Right renal cortex interstitium (tissue), 3 donors: ENCODE measurements around the gene DDR2. TPM values are rescaled to one million over a fixed set of nuclear protein-coding genes. Genes with fewer than 3 reads are reported as not detected.

Source experiments
- DNase-seq, 3 donors: peaks; one replicate each; pipeline ENCODE4 v3.0.0-alpha.2; 2013; ENCODE audit warnings: low read depth in 3 of 3, low spot score in 2 of 3
- polyA plus RNA-seq, 3 donors: library from polyadenylated mRNA; unstranded; fragments of 120-200 nt; gene quantifications; one replicate each; pipeline ENCODE4 v1.2.1, GENCODE V29; 2013; ENCODE audit not compliant: insufficient read length in 3 of 3

Gene DDR2
- polyA plus RNA-seq, 3 donors = 19.5 to 22.7 (median 22.6) TPM

GRCh38 chr1:162694911-162695310, 62.6 kb downstream of the DDR2 start:
- DNase-seq = no peak

GRCh38 chr1:162695687-162696086, 63.4 kb downstream of the DDR2 start:
- DNase-seq = no peak

- DNase-seq = peak; percentile 86 to 89 (median 89)
Measured at GRCh38 chr1:162696286-162696862, 64.1 kb downstream of the DDR2 start.

- no peak for DNase-seq
Measured at GRCh38 chr1:162697140-162697895, 65.1 kb downstream of the DDR2 start.

GRCh38 chr1:162699366-162699765, 67.1 kb downstream of the DDR2 start:
- no peak for DNase-seq

- DNase-seq = no peak
Measured at GRCh38 chr1:162700131-162700530, 67.9 kb downstream of the DDR2 start.

- DNase-seq = no peak
Measured at GRCh38 chr1:162701286-162701685, 69.0 kb downstream of the DDR2 start.

- DNase-seq = no peak
Measured at GRCh38 chr1:162702628-162703027, 70.4 kb downstream of the DDR2 start.

GRCh38 chr1:162703708-162704107, 71.4 kb downstream of the DDR2 start:
- no peak for DNase-seq

GRCh38 chr1:162704673-162705424, 72.6 kb downstream of the DDR2 start:
- no peak for DNase-seq

- no peak for DNase-seq
Measured at GRCh38 chr1:162706003-162706402, 73.7 kb downstream of the DDR2 start.

- DNase-seq = no peak
Measured at GRCh38 chr1:162706606-162707005, 74.3 kb downstream of the DDR2 start.

GRCh38 chr1:162708286-162708685, 76.0 kb downstream of the DDR2 start:
- DNase-seq = no peak

GRCh38 chr1:162709132-162709860, 77.0 kb downstream of the DDR2 start:
- DNase-seq = no peak

- DNase-seq = no peak
Measured at GRCh38 chr1:162709870-162710269, 77.6 kb downstream of the DDR2 start.

- no peak for DNase-seq
Measured at GRCh38 chr1:162710345-162710744, 78.1 kb downstream of the DDR2 start.

GRCh38 chr1:162710780-162711465, 78.7 kb downstream of the DDR2 start:
- no peak for DNase-seq

GRCh38 chr1:162712317-162713029, 80.2 kb downstream of the DDR2 start:
- no peak for DNase-seq

- DNase-seq = no peak
Measured at GRCh38 chr1:162716123-162716522, 83.9 kb downstream of the DDR2 start.

GRCh38 chr1:162716552-162716951, 84.3 kb downstream of the DDR2 start:
- no peak for DNase-seq
